CD4-positive, alpha-beta memory T cell (primary cell): ENCODE measurements around the gene CTBP2. TPM values are rescaled to one million over a fixed set of nuclear protein-coding genes. Genes with fewer than 3 reads are reported as not detected.

Experiments
- CTCF ChIA-PET: fragments of 350-600 bp; sonication (Branson Sonifier 250); formaldehyde crosslinking; loops from one replicate; lab custom pipeline; 2021; ENCODE audit warnings: inconsistent platforms; ENCODE audit not compliant: partially characterized antibody; lab: Charles Lee
- POLR2A ChIA-PET: fragments of 350-600 bp; sonication (Branson Sonifier 250); formaldehyde crosslinking; loops from one replicate; lab custom pipeline; 2021; ENCODE audit not compliant: partially characterized antibody; lab: Charles Lee
- DNase-seq, 5 donors: peaks; one replicate each; pipeline versions ENCODE4 v3.0.0 to v3.0.0-alpha.2; 2020 to 2022; ENCODE audit warnings: mixed read lengths in 1 of 5
- H3K27ac ChIP-seq: one replicate; pipeline ENCODE4 v1.7.0; 2013; ENCODE audit warnings: low read depth, low read length
- H3K27me3 ChIP-seq: 2 replicates; pipeline ENCODE4 v1.7.0; 2013; ENCODE audit warnings: mild to moderate bottlenecking, low read length, moderate library complexity; ENCODE audit not compliant: insufficient read depth
- H3K36me3 ChIP-seq: 2 replicates; pipeline ENCODE4 v1.7.0; 2013; ENCODE audit warnings: mild to moderate bottlenecking, low read length, moderate library complexity; ENCODE audit not compliant: insufficient read depth
- H3K4me1 ChIP-seq: 2 replicates; pipeline ENCODE4 v1.7.0; 2013; ENCODE audit warnings: mild to moderate bottlenecking, low read length, moderate library complexity; ENCODE audit not compliant: insufficient read depth
- H3K4me3 ChIP-seq, 2 donors: one replicate each; pipeline ENCODE4 v1.7.0; 2013; ENCODE audit warnings: low read length in 2 of 2, mild to moderate bottlenecking in 1 of 2
- H3K9me3 ChIP-seq, 2 donors: one replicate each; pipeline ENCODE4 v1.7.0; 2013; ENCODE audit warnings: low read length in 2 of 2, control low read depth in 1 of 2; ENCODE audit not compliant: control insufficient read depth in 1 of 2
- H3K27ac Mint-ChIP-seq, 7 donors: one replicate each; pipeline ENCODE4 v1.8.0; 2020 to 2021; ENCODE audit warnings: mixed read lengths in 7 of 7, mild to moderate bottlenecking in 6 of 7, inconsistent platforms in 3 of 7, moderate library complexity in 3 of 7
- H3K27me3 Mint-ChIP-seq, 2 donors: one replicate each; pipeline ENCODE4 v1.8.0; 2020 to 2021; ENCODE audit warnings: mixed read lengths in 2 of 2
- H3K36me3 Mint-ChIP-seq, 2 donors: one replicate each; pipeline ENCODE4 v1.8.0; 2020 to 2021; ENCODE audit warnings: mixed read lengths in 2 of 2, inconsistent platforms in 1 of 2, mild to moderate bottlenecking in 1 of 2
- H3K4me1 Mint-ChIP-seq, 4 donors: one replicate each; pipeline ENCODE4 v1.8.0; 2020 to 2021; ENCODE audit warnings: mixed read lengths in 4 of 4, mild to moderate bottlenecking in 1 of 4
- H3K4me3 Mint-ChIP-seq, 8 donors: one replicate each; pipeline ENCODE4 v1.8.0; 2020 to 2021; ENCODE audit warnings: mixed read lengths in 8 of 8, mild to moderate bottlenecking in 7 of 8, moderate library complexity in 6 of 8, inconsistent platforms in 3 of 8
- H3K9me3 Mint-ChIP-seq, 8 donors: one replicate each; pipeline ENCODE4 v1.8.0; 2020 to 2021; ENCODE audit warnings: mixed read lengths in 8 of 8, mild to moderate bottlenecking in 5 of 8, inconsistent platforms in 3 of 8, moderate library complexity in 1 of 8
- intact Hi-C: fragments of 100-400 bp; cut with micrococcal nuclease; formaldehyde crosslinking; loops from one replicate; pipeline ENCODE4 v1.15.1; 2023
- polyA plus RNA-seq, 2 donors: library from polyadenylated mRNA; unstranded; fragments of 300-500 nt; fragmentation: Illumina TruSeq; gene quantifications; one replicate each; pipeline ENCODE4 v1.2.3, GENCODE V29; 2021
- total RNA-seq, 2 experiments: library from RNA; stranded (reverse); gene quantifications; one replicate each; pipeline ENCODE4 v1.2.3, GENCODE V29; 2021

The CTBP2 gene
- total and polyA plus RNA-seq, 4 experiments from 2014 or later: 0.16 to 0.97 (median 0.61) TPM; not detected in 1

DNA sequence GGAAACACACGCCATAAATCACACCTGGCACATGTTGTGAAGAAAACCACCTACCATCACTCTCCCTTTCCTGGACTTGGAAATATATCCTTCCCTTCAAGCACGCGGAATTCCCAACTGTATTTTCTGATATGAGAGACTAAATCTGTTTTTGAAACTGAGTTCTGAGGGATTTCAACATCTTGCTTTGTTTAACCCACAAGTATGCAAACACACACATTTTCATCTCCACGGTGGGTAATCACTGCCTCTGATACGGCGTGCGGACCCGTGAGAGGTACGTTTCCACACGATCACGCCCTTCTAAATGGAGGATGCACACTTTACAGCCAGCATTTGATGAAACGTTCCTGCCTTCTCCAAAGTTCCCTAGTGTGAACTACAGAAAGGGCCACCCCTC lies 135.0 kb downstream of the CTBP2 start:
- Histone ChIP-seq H3K36me3 (no peaks in the 10 kb centered on the region), H3K9me3 (no peaks in the 10 kb centered on the region), H3K27ac (no peak overlapping the region), H3K4me1 (no peaks in the 10 kb centered on the region), H3K27me3 (no peaks in the 10 kb centered on the region), H3K4me3 (no peak overlapping the region)
- Mint-ChIP-seq H3K27me3 (peaks cover 6 to 8% of the 10 kb centered on the region in 2 donors), H3K27ac (no peak overlapping the region), H3K9me3 (no peaks in the 10 kb centered on the region), H3K4me1 (peaks cover 0 to 3% (median 0%) of the 10 kb centered on the region in 4 donors), H3K36me3 (no peaks in the 10 kb centered on the region), H3K4me3 (no peak overlapping the region)
- ChIA-PET CTCF (no interaction called here), POLR2A (no interaction called here)
- intact Hi-C loops: no loop called here
- no peak for DNase-seq

DNA sequence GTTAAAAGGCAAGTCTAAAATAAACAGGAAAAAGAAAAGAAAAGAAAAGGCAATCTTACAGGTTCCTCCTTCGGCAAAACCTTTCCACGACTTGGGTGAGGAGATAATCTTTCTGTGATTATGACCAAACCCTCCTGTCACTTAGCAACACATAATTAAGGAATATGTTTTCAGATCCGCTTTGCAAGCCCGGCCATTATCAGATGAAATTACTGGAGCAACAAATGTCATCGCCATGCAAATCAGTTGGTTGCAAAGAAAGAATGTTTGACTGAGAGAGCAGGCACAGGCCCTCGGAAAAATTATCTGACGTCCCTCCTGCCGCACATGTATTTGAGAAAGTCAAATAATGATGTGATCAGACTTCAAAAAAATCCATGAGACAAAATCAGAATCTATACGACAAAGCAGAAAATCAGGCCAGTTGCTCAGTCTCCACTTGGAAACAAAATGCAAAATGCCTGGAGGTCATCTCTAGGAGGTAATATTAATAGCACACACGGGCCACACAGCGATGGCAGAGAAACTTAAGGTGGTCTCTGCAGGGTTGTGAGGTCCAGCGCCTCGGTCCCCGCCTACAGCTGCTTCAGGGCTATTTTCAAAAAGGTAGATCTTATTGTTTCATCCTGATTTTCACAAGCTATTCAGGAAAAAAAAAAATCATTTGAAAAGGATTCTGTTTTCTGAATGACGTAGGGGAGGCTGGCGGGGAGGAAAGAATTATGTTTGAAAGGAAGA lies 135.7 kb downstream of the CTBP2 start:
- Mint-ChIP-seq H3K9me3 (no peaks in the 10 kb centered on the region), H3K36me3 (no peaks in the 10 kb centered on the region), H3K4me3 (no peak overlapping the region), H3K27me3 (peaks cover 4 to 8% of the 10 kb centered on the region in 2 donors), H3K27ac (no peak overlapping the region), H3K4me1 (peaks cover 0 to 3% (median 0%) of the 10 kb centered on the region in 4 donors)
- H3K27me3 ChIP-seq: no peaks in the 10 kb centered on the region
- H3K27ac ChIP-seq: no peak overlapping the region
- intact Hi-C loops: no loop called here
- CTCF ChIA-PET: no interaction called here
- no peaks in the 10 kb centered on the region for H3K36me3 ChIP-seq
- no peak overlapping the region for H3K4me3 ChIP-seq
- no peaks in the 10 kb centered on the region for H3K4me1 ChIP-seq
- no peaks in the 10 kb centered on the region for H3K9me3 ChIP-seq
- no peak for DNase-seq
- POLR2A ChIA-PET: no interaction called here

DNA sequence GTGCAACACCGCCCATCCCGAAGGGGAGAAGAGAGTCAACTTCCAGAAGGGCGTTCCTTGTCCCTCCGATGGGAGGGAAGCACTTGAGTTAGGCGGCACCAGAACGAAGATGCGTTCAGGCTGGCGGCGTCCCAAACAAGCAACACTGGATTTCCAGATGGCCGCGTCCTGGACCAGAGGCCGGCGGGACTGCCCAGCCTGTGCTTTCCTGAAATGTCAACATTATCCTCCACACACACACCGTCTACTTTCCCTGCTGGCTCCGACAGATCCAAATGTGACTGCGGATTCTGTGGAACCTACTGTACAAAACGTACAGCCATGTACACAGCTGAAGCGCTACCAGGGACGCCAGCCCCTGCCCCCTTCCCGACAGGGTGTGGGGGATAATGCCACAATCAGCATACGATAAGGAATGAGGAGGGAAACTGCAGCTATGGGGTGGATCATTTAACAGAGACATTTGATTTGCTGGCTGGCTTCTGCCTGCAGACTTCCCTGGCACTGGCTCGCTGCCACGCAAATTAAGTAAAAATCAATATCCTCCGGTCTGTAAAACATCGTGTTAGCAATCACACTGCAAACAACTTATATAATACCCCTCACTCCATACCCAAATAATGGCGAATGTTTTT lies 136.4 kb downstream of the CTBP2 start:
- peaks cover 4 to 8% of the 10 kb centered on the region in 2 donors for H3K27me3 Mint-ChIP-seq
- H3K4me3 ChIP-seq: no peak overlapping the region
- no peak overlapping the region for H3K27ac Mint-ChIP-seq
- intact Hi-C loops: no loop called here
- CTCF ChIA-PET: no interaction called here
- H3K4me3 Mint-ChIP-seq: no peak overlapping the region
- no peak overlapping the region for H3K27ac ChIP-seq
- POLR2A ChIA-PET: no interaction called here
- H3K27me3 ChIP-seq: no peaks in the 10 kb centered on the region
- H3K4me1 Mint-ChIP-seq: peaks cover 0 to 1% (median 0%) of the 10 kb centered on the region in 4 donors
- H3K4me1 ChIP-seq: no peaks in the 10 kb centered on the region
- no peaks in the 10 kb centered on the region for H3K9me3 ChIP-seq
- no peak for DNase-seq
- H3K9me3 Mint-ChIP-seq: peaks cover 0 to 3% (median 0%) of the 10 kb centered on the region in 8 donors
- H3K36me3 ChIP-seq: no peaks in the 10 kb centered on the region
- no peaks in the 10 kb centered on the region for H3K36me3 Mint-ChIP-seq

DNA sequence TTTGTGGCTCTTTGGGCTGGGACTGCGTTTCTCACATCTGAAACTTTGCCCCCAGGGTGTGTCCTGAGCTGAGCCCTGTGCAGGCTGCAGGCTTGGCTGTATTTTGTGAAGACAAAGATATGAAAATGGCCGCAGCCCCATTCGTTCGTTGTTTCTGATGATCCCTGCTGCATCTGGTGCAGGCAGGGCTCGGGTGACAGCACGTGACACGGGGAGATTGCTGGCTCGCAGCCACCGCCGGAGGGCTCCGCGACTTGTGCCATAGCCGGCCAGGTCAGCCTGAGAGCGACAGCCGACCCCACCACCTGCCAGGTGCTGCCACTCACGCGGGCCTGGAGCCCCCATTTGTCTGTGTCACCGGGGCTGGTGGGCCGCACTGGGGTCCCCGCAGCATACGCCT lies 137.1 kb downstream of the CTBP2 start:
- Mint-ChIP-seq H3K4me3 (no peak overlapping the region), H3K36me3 (no peaks in the 10 kb centered on the region), H3K27me3 (peaks cover 4 to 6% of the 10 kb centered on the region in 2 donors), H3K9me3 (peaks cover 0 to 3% (median 0%) of the 10 kb centered on the region in 8 donors), H3K27ac (no peak overlapping the region), H3K4me1 (peaks cover 0 to 1% (median 0%) of the 10 kb centered on the region in 4 donors)
- ChIA-PET POLR2A (no interaction called here), CTCF (no interaction called here)
- Histone ChIP-seq H3K4me3 (no peak overlapping the region), H3K27me3 (no peaks in the 10 kb centered on the region), H3K4me1 (no peaks in the 10 kb centered on the region), H3K36me3 (no peaks in the 10 kb centered on the region), H3K27ac (no peak overlapping the region), H3K9me3 (no peaks in the 10 kb centered on the region)
- no peak for DNase-seq
- intact Hi-C loops: no loop called here

DNA sequence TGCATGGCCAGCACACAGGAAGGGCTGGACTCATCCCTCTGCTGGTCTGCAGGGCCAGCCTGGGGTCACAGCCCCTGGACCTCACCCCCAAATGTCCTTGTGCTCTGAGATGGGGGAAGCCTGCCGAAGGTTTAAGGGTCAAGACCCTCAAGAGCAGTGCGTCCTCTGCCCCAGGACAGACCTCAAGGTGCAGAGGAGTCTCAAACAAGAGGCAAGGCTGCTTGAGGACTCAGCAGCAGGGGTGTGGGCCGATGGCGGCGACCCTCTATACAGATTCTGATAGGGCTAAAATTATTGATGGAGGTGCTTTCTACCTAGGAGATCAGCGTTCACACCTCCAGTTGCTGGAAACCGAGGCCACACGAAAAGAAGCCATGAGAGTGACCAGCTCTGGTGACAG lies 137.7 kb downstream of the CTBP2 start:
- Mint-ChIP-seq H3K9me3 (peaks cover 0 to 3% (median 0%) of the 10 kb centered on the region in 8 donors), H3K4me3 (no peak overlapping the region), H3K4me1 (peaks cover 0 to 1% (median 0%) of the 10 kb centered on the region in 4 donors), H3K36me3 (no peaks in the 10 kb centered on the region), H3K27ac (no peak overlapping the region), H3K27me3 (peaks cover 4 to 6% of the 10 kb centered on the region in 2 donors)
- ChIA-PET POLR2A (no interaction called here), CTCF (no interaction called here)
- DNase-seq: no peak
- no peaks in the 10 kb centered on the region for H3K9me3 ChIP-seq
- no peak overlapping the region for H3K4me3 ChIP-seq
- no peaks in the 10 kb centered on the region for H3K36me3 ChIP-seq
- H3K27ac ChIP-seq: no peak overlapping the region
- H3K4me1 ChIP-seq: no peaks in the 10 kb centered on the region
- intact Hi-C loops: no loop called here
- no peaks in the 10 kb centered on the region for H3K27me3 ChIP-seq

DNA sequence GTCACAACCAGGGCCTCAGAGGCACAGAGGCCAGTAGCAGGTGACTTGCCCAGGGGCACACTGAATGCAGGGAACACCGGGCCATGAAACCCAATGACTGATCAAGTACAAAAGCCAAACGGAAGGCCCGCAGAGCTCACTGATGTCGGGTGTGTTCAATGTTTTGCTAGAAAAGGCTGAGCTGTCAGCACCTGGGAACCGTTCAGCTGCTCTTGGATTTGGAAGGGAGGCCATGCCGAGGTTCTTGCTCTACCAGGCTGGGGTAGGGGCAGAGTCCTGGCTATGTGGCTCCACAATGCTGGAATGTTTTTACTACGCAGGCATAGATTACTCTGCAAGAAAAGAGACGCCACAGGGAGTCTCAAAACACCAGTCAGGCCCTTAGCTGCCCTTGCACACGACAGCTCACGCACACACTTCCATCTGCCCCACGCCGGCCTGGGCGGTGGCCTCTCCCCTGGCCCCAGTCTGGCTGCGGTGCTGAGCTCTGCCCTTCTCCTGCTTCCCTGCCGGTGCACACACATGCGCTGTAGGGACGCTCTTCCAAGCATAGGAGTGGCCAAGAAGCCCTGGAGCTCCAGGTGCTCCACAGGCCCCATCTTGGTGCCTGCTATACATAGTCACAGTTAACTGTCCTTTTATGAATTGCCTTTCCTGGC lies 138.5 kb downstream of the CTBP2 start:
- peaks cover 4 to 8% of the 10 kb centered on the region in 2 donors for H3K27me3 Mint-ChIP-seq
- peaks cover 0 to 1% (median 0%) of the 10 kb centered on the region in 4 donors for H3K4me1 Mint-ChIP-seq
- no peaks in the 10 kb centered on the region for H3K4me1 ChIP-seq
- H3K36me3 Mint-ChIP-seq: no peaks in the 10 kb centered on the region
- H3K27ac Mint-ChIP-seq: peak overlapping the region in 1 of 7 donors; percentile 48
- ChIA-PET POLR2A (no interaction called here), CTCF (no interaction called here)
- no peak overlapping the region for H3K27ac ChIP-seq
- DNase-seq: no peak
- no peak overlapping the region for H3K4me3 ChIP-seq
- intact Hi-C loops: no loop called here
- no peaks in the 10 kb centered on the region for H3K9me3 ChIP-seq
- H3K4me3 Mint-ChIP-seq: no peak overlapping the region
- no peaks in the 10 kb centered on the region for H3K27me3 ChIP-seq
- peaks cover 0 to 3% (median 0%) of the 10 kb centered on the region in 8 donors for H3K9me3 Mint-ChIP-seq
- H3K36me3 ChIP-seq: no peaks in the 10 kb centered on the region

DNA sequence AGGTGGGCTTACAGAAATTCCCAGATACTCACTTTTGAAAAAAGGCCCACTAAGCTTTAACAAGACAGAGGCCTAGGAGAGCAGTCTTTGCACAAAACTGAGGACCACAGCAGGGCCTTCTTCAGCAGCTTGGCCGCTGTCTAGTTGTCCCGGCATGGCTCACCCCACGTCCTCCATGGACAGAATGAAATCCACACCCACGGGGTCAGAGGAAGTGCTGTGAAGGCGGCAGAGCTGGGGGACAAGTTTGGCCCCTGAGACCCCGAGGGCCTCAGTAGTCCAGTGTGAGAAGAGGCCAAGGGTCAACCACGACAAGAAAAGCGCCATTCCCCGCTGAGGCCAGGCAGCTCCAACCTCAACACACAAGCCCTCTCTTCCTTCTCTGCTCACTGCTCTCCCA lies 139.5 kb downstream of the CTBP2 start:
- Mint-ChIP-seq H3K4me3 (no peak overlapping the region), H3K36me3 (no peaks in the 10 kb centered on the region), H3K27me3 (peaks cover 4 to 8% of the 10 kb centered on the region in 2 donors), H3K9me3 (peaks cover 0 to 3% (median 0%) of the 10 kb centered on the region in 8 donors), H3K27ac (no peak overlapping the region), H3K4me1 (peaks cover 0 to 1% (median 0%) of the 10 kb centered on the region in 4 donors)
- CTCF ChIA-PET: no interaction called here
- no peak overlapping the region for H3K27ac ChIP-seq
- POLR2A ChIA-PET: no interaction called here
- no peak for DNase-seq
- H3K36me3 ChIP-seq: no peaks in the 10 kb centered on the region
- no peak overlapping the region for H3K4me3 ChIP-seq
- intact Hi-C loops: no loop called here
- H3K9me3 ChIP-seq: no peaks in the 10 kb centered on the region
- H3K4me1 ChIP-seq: no peaks in the 10 kb centered on the region
- no peaks in the 10 kb centered on the region for H3K27me3 ChIP-seq
